Adrenal gland (tissue), 12 donors: ENCODE data around the gene USP7. TPM values are rescaled to one million over a fixed set of nuclear protein-coding genes. Genes with fewer than 3 reads are reported as not detected.

Experiments
- DNase-seq, 7 donors: peaks; one replicate each; pipeline ENCODE4 v3.0.0-alpha.2; 2019 to 2020
- H3K27ac ChIP-seq, 5 donors: fragments of 200-600 bp; sonication (generic) in 4 of 5; 1 replicate in 3 of 5; 2 replicates in 2 of 5; pipeline versions ENCODE4 v1.5.1 to v1.8.0; 2016 to 2020; ENCODE audit warnings: mild to moderate bottlenecking in 1 of 5
- H3K27me3 ChIP-seq: fragments of 200-600 bp; 2 replicates; pipeline ENCODE4 v1.8.0; 2021
- H3K36me3 ChIP-seq, 2 donors: fragments of 200-600 bp; replicated peaks in 1 of 2; 1 replicate in 1 of 2; 2 replicates in 1 of 2; pipeline versions ENCODE4 v1.5.1 to v1.8.0; 2018 to 2022
- H3K4me1 ChIP-seq, 2 donors: fragments of 200-600 bp; replicated peaks in 1 of 2; 1 replicate in 1 of 2; 2 replicates in 1 of 2; pipeline versions ENCODE4 v1.5.1 to v1.8.0; 2018 to 2021
- H3K4me3 ChIP-seq, 4 donors: fragments of 200-600 bp; sonication (generic) in 3 of 4; one replicate each; pipeline ENCODE4 v1.5.1; 2016 to 2018
- H3K9me3 ChIP-seq, 3 donors: fragments of 200-600 bp; sonication (generic) in 1 of 3; replicated peaks in 1 of 3; 1 replicate in 2 of 3; 2 replicates in 1 of 3; pipeline versions ENCODE4 v1.5.1 to v1.8.0; 2016 to 2021
- POLR2A ChIP-seq, 2 donors: fragments of 450-650 bp; IDR thresholded peaks; one replicate each; pipeline ENCODE4 v1.6.1; 2017; ENCODE audit warnings: antibody characterized with exemption in 2 of 2, mild to moderate bottlenecking in 2 of 2, moderate library complexity in 1 of 2
- WGBS, 4 donors: extraction: QIAGEN DNeasy Blood & Tissue Kit in 2 of 4; methylation state at CpG; one replicate each; pipeline versions ENCODE4 v1.1.5 to v1.1.7; 2013 to 2017; 5-methylcytosine and 5-hydroxymethylcytosine counted together
- intact Hi-C, 2 donors: fragments of 100-400 bp; cut with DNase I; formaldehyde crosslinking; loops; one replicate each; pipeline versions ENCODE4 v1.14.1 to v1.15.0; 2022 to 2023
- polyA plus RNA-seq, 3 donors: library from polyadenylated mRNA; stranded (reverse); fragments of 200-250 nt in 2 of 3; fragments of 350-450 nt in 1 of 3; fragmentation: Illumina TruSeq in 1 of 3; extraction: RNeasy Lipid Tissue Mini Kit (QIAGEN cat#74804) in 1 of 3; gene quantifications; one replicate each; pipeline ENCODE4 v1.2.3, GENCODE V29; 2013 to 2014
- total RNA-seq, 9 donors: library from RNA; depleted of rRNA in 4 of 9; stranded (reverse); fragments of >200 nt in 4 of 9; fragments of 120-200 nt in 1 of 9; fragmentation: NEBNext Ultra II Directional in 1 of 9; extraction: Animal tissue kit (Norgen Biotek cat#: 25700) in 1 of 9; gene quantifications; one replicate each; pipeline versions ENCODE4 v1.1.0 to v1.2.4, GENCODE V29; 2013 to 2023
- TF ChIP-seq, protein P1 (sequence below), 6 experiments: fragments of 450-650 bp in 4 of 6; fragments of 200-600 bp in 2 of 6; sonication (generic) in 1 of 6; IDR thresholded peaks; 1 replicate in 5 of 6; 2 replicates in 1 of 6; pipeline versions ENCODE4 v1.5.1 to v1.8.0; 2016 to 2021; ENCODE audit warnings: antibody characterized with exemption in 6 of 6, mild to moderate bottlenecking in 2 of 6, moderate library complexity in 1 of 6
- donor health status: healthy with polysubstance abuse.
- donor health status: Bipolar disorder and iron deficiency.
- donor health status: DM: yes; HTN: yes; CAD: no.
- donor health status: DM: no; HTN: no; CAD: no.
- donor health status: DM: no; HTN: no; CAD: no.
- donor health status: DM: yes; HTN: yes; CAD: no.

The USP7 gene
- total and polyA plus RNA-seq, 12 donors = 23.7 to 121 (median 68.2) TPM

DNA sequence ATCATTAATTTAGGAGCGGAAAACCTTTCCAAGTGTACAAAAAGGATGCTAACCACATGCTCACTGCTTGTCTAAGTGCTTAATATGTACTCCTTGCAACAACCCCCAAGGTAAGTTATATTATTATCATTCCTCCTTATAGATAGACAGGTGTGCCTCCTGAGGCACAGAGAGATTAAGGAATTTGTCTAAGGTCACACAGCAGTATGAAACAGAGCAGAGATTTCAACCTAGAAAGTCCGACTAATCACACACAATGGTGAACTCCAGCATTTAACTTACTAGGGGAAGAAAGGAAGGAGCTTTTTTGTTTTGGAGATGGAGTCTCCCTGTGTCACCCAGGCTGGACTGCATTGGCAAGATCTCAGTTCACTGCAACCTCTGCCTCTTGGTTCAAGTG, 37.0 kb upstream of the USP7 start:
- TF ChIP-seq, protein P1, sequence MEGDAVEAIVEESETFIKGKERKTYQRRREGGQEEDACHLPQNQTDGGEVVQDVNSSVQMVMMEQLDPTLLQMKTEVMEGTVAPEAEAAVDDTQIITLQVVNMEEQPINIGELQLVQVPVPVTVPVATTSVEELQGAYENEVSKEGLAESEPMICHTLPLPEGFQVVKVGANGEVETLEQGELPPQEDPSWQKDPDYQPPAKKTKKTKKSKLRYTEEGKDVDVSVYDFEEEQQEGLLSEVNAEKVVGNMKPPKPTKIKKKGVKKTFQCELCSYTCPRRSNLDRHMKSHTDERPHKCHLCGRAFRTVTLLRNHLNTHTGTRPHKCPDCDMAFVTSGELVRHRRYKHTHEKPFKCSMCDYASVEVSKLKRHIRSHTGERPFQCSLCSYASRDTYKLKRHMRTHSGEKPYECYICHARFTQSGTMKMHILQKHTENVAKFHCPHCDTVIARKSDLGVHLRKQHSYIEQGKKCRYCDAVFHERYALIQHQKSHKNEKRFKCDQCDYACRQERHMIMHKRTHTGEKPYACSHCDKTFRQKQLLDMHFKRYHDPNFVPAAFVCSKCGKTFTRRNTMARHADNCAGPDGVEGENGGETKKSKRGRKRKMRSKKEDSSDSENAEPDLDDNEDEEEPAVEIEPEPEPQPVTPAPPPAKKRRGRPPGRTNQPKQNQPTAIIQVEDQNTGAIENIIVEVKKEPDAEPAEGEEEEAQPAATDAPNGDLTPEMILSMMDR (IDR thresholded peaks at IDR 0.05) = no peak
- TF ChIP-seq POLR2A (IDR thresholded peaks at IDR 0.05) = no peak

DNA sequence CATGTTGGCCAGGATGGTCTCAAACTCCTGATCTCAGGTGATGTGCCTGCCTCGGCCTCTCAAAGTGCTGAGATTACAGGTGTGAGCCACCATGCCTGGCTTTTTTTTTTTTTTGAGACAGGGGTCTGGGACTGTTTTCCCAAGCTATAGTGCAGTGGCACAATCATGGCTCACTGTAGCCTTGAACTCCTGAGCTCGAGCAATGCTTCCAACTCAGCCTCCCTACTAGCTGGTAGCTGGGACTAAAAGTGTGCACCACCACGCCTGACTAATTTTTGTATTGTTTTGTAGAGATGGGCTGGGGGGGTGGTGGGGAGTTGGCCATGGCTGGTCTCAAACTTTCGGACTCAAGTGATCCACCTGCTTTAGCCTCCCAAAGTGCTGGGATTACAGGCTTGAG, 36.1 kb upstream of the USP7 start:
- TF ChIP-seq, protein P1 (IDR thresholded peaks at IDR 0.05) = no peak
- no peak for TF ChIP-seq POLR2A (IDR thresholded peaks at IDR 0.05)
- no peak overlapping the region for H3K4me3 ChIP-seq
- H3K36me3 ChIP-seq = no peaks in the 10 kb centered on the region
- DNase-seq = no peak
- H3K27me3 ChIP-seq = no peaks in the 10 kb centered on the region
- no peak overlapping the region for H3K27ac ChIP-seq
- WGBS, 4 donors = 70 to 83% (median 74%) methylated on average over 4 of the region's 4 CpGs
- intact Hi-C loops = loop anchor here in 1 of 2 donors (10.0 kb wide), 2 partner anchors 105 to 345 kb away; no protein-coding TSS in a partner anchor
- no peaks in the 10 kb centered on the region for H3K4me1 ChIP-seq
- no peaks in the 10 kb centered on the region for H3K9me3 ChIP-seq

More for the DNA sequence above, 37.0 kb upstream of the USP7 start:
- Histone ChIP-seq H3K4me3 (no peak overlapping the region), H3K36me3 (no peaks in the 10 kb centered on the region), H3K9me3 (no peaks in the 10 kb centered on the region), H3K27me3 (no peaks in the 10 kb centered on the region), H3K4me1 (no peaks in the 10 kb centered on the region), H3K27ac (no peak overlapping the region)
- DNase-seq = no peak
- intact Hi-C loops = loop anchor here in 1 of 2 donors (10.0 kb wide), 2 partner anchors 106 to 346 kb away; no protein-coding TSS in a partner anchor
- 83 to 94% (median 92%) methylated on average over 2 of the region's 2 CpGs for WGBS, 4 donors

DNA sequence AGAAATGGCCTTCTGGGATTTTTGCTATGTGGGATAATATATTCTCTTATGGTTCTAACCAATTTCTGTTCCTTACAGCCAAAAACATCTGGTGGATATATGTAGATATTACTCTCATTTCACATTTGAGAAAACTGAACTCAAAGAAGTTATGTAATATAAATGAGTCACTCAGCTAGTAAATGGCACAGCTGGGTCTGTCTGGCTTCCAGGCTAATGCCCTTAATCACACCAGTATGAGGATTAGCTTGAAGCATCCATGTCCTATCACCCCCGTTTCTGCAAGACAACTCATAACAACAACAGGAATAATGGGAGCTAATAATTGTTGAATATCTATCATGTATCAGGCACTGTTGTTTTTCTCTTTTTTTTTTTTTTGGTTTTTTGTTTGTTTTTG, 34.4 kb upstream of the USP7 start:
- Histone ChIP-seq H3K27me3 (no peaks in the 10 kb centered on the region), H3K9me3 (no peaks in the 10 kb centered on the region), H3K4me3 (no peak overlapping the region), H3K27ac (no peak overlapping the region), H3K4me1 (no peaks in the 10 kb centered on the region), H3K36me3 (no peaks in the 10 kb centered on the region)
- WGBS, 4 donors = 23 to 53% (median 34%) methylated on average over 1 of the region's 1 CpG
- DNase-seq = peak in 4 of 7 donors; percentile 23 to 57 (median 45)
- TF ChIP-seq POLR2A (IDR thresholded peaks at IDR 0.05) = no peak
- TF ChIP-seq, protein P1 (IDR thresholded peaks at IDR 0.05) = no peak
- intact Hi-C loops = no loop called here

DNA sequence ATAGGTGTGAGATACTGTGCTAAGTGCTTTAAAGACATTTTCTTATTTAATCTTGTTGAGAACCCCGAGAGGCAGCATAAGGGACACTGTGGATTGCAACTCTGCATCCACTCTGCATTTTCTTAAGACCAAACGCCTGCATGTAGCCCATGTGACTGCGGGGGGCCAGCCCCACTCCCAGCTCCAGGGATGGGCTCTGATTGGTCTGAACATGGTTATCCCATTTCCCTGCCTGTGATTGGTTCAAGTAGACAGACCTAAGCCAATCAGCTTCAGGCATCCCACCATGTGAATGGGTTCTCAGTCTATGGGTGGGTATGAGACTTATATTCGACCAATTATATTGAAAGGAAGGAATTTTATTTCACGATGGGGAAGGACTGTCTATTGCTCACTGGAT, 33.2 kb upstream of the USP7 start:
- intact Hi-C loops = no loop called here
- WGBS, 4 donors = 83 to 94% (median 85%) methylated on average over 5 of the region's 5 CpGs

More for the DNA sequence above, 33.2 kb upstream of the USP7 start:
- Histone ChIP-seq H3K27ac (no peak overlapping the region), H3K9me3 (no peaks in the 10 kb centered on the region), H3K4me1 (no peaks in the 10 kb centered on the region), H3K4me3 (no peak overlapping the region), H3K27me3 (no peaks in the 10 kb centered on the region), H3K36me3 (no peaks in the 10 kb centered on the region)
- TF ChIP-seq, protein P1 (IDR thresholded peaks at IDR 0.05) = no peak
- no peak for TF ChIP-seq POLR2A (IDR thresholded peaks at IDR 0.05)
- DNase-seq = peak in 1 of 7 donors; percentile 56
